GM12873 (cell line): Measurements from ENCODE around the gene TXLNB.

Experiments
- TF ChIP-seq, protein P1 (sequence below): IDR thresholded peaks from 2 replicates; pipeline ENCODE4 v1.5.1; 2012; ENCODE audit warnings: low read depth, mild to moderate bottlenecking, moderate library complexity, low read length, control low read depth; ENCODE audit not compliant: insufficient read depth; ENCODE audit errors: missing control alignments

The TXLNB gene

DNA sequence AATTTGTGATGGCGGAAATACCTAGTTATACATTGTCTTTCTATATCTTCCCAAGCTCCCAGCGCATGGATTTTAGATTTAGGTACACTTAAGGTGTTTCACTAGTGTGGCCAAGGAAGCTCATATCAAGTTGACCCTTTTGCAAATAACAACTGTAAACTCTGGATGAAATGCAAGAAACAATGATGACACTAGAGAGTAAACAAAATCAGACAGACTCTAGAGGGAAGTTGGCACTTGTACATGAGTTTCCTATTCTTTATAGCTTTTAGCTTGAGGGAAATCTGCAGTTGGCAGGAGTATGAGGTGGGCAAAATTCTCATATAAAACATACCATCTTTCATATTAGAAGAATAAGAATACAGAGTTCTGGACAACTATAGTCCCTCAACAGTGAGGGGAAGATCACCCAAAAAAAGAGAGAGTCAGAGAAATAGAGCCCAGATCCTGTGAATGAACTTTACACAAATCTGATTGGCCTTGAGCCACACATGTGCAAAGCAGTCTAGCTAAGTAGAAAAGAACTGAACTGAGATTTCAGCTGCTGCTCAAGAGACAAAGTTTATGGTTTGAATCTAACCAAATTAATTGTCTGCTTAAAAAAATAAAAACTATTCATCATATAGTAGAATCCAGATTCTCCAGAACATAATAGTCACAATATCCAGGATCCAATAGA lies 26.1 kb downstream of the TXLNB start:
- TF ChIP-seq, protein P1, sequence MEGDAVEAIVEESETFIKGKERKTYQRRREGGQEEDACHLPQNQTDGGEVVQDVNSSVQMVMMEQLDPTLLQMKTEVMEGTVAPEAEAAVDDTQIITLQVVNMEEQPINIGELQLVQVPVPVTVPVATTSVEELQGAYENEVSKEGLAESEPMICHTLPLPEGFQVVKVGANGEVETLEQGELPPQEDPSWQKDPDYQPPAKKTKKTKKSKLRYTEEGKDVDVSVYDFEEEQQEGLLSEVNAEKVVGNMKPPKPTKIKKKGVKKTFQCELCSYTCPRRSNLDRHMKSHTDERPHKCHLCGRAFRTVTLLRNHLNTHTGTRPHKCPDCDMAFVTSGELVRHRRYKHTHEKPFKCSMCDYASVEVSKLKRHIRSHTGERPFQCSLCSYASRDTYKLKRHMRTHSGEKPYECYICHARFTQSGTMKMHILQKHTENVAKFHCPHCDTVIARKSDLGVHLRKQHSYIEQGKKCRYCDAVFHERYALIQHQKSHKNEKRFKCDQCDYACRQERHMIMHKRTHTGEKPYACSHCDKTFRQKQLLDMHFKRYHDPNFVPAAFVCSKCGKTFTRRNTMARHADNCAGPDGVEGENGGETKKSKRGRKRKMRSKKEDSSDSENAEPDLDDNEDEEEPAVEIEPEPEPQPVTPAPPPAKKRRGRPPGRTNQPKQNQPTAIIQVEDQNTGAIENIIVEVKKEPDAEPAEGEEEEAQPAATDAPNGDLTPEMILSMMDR: no peak

DNA sequence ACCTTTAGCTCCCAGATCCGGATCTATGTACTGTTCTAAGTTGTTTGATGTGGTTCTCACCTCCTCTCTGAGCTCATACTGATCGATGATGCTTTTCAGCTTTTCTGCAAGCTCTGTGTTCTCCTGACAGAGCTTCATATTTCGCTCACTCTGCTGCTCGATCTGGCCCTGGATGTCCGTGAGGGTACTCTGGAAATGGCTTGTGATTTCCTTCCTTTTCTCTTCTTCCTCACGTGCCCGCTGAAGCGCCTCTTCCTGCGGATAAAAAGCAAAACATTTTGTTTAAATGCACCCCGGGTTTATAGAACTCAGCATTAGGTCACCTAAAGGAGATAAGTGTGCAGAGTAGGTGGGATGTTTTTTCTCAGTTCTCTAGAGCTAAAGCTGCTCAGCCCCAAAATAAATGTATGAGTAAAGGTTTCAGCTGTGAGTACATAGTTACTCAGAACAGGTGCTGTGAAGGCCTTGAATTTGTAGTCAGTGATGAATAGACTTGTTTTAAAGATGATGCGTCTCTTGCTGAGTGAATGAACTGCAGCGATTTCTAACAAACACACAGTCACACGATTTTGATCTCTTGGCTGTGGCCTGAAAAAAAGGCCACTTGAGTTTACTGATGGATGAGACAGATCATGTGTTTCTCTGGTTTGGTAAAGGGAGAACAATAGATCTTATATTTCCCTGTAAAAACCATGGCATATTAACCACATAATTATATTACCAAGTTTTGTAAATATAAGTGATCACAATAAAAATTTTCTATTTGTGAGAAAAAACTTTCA lies 29.1 kb downstream of the TXLNB start:
- TF ChIP-seq, protein P1: no peak

GRCh38 chr6:139257821-139258398 lies 33.9 kb downstream of the TXLNB start:
- TF ChIP-seq, protein P1: no peak

- TF ChIP-seq, protein P1: no peak
These were observed 34.5 kb downstream of the TXLNB start for GRCh38 chr6:139257291-139257690.

- TF ChIP-seq, protein P1: no peak
These were observed 35.7 kb downstream of the TXLNB start for GRCh38 chr6:139256087-139256486.

DNA sequence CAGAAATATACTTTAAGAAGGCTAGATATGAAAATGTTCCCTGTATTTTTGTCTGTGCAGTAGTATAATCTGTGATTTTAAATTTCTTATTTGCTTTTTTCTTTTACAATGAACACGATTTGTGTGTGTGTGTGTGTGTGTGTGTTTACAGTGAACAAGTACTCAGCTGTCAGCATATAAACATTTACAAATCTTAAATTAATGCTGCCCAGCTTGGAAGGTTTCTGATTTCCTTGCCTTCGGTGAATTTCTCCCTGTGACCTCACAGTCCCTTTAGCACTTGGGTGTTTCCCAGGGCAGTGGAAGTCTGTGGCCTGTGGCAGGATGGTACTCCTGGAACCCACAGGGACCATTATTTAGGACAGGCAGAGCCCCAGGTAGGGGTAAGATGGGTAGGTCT lies 37.6 kb downstream of the TXLNB start:
- TF ChIP-seq, protein P1: no peak

DNA sequence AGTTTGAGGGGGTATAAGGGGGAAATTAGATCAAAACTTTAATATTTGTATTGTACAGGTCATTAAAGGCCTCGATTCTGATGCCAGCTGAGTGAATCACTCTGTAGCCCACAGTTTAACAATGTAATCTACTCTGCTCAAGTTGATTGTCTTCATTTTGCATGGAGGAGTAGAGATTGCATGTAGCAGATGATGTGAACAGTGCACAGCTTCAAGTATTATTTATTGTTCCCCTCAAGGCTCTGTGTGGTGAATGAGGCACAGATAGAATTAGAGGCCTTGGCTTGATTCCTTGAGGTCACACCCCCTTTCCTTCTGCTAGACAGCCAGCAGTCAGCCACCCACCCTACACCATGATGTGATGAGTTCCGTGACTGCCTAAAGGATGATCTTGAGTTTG lies 38.1 kb downstream of the TXLNB start:
- TF ChIP-seq, protein P1: no peak
